Stimulated activated CD4-positive, alpha-beta T cell treated with anti-CD3 and anti-CD28 coated beads, Interleukin-4, amount 100 ng/mL, for 24 hours (primary cell): Measurements from ENCODE around the gene ENTPD1.
"Not testable (repeated sequence)": the region's sequence is repeated elsewhere in the genome, so short reads cannot be mapped to it uniquely, and the experiment has no call there.

Source experiments
- DNase-seq: peaks from one replicate; pipeline ENCODE4 v3.0.0-alpha.2; 2020

The ENTPD1 gene

GRCh38 chr10:95798096-95798855, 42.3 kb downstream of the ENTPD1 start:
- no peak for DNase-seq

DNA sequence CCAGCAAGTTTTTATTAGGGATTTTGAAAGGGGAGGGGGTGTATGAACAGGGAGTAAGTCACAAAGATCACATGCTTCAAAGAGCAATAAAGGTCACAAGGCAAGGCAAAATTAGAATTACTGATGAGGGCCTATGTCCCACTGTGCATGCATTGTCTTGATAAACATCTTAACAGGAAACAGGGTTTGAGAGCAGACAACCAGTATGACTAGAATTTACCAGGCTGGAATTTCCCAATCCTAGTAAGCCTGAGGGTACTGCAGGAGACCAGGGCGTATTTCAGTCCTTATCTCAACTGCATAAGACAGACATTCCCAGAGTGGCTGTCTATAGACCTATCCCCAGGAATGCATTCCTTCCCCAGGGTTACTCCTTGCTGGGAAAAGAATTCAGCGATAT, 44.3 kb downstream of the ENTPD1 start:
- DNase-seq = not testable (repeated sequence)

GRCh38 chr10:95806687-95807380, 50.9 kb downstream of the ENTPD1 start:
- not testable (repeated sequence) for DNase-seq

- DNase-seq = not testable (repeated sequence)
These were observed 52.8 kb downstream of the ENTPD1 start for GRCh38 chr10:95808705-95809308.

DNA sequence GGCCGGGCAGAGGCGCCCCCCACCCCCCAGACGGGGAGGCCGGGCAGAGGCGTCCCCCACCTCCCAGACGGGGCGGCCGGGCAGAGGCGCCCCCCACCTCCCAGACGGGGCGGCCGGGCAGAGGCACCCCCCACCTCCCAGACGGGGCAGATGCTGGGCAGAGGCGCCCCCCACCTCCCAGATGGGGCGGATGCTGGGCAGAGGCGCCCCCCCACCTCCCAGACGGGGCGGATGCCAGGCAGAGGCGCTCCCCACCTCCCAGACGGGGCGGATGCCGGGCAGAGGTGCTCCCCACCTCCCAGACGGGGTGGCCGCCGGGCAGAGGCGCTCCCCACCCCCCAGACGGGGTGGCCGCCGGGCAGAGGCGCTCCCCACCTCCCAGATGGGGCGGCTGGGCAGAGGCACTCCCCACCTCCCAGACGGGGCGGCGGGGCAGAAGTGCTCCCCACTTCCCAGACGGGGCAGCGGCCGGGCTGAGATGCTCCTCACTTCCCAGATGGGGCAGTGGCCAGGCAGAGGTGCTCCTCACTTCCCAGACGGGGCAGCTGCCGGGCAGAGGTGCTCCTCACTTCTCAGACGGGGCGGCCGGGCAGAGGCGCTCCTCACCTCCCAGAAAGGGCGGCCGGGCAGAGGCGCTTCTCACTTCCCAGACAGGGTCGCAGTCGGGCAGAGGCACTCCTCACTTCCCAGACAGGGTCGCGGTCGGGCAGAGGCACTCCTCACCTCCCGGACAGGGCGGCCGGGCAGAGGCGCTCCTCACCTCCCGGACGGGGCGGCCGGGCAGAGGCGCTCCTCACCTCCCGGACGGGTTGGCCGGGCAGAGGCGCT, 53.6 kb downstream of the ENTPD1 start:
- no peak for DNase-seq

DNA sequence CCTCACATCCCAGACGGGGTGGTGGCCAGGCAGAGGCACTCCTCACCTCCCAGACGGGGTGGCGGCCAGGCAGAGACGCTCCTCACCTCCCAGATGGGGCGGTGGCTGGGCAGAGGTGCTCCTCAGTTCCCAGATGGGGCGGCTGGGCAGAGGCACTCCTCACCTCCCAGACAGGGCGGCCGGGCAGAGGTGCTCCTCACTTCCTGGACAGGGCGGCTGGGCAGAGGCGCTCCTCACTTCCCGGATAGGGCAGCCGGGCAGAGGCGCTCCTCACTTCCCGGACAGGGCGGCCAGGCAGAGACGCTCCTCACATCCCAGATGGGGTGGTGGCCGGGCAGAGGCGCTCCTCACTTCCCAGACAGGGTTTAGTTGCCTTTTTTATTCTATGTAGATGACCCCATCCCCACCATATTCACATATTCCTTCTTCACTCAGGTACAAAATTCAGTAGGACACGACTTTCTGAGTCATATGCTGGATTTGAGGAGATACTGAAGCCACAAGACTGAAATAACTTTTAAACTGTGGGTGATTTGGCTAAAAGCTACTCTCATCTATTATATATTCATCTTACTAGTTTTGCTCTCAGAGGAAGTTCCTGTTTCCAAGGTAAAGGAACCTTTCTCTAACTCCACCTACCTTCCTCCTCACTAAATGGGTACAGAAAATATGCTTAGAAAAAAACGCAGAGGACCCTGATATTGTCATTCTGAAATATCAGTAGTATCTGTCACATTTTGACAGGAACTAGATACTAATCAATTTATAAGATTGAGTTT, 54.4 kb downstream of the ENTPD1 start:
- DNase-seq = no peak

GRCh38 chr10:95813054-95813685, 57.2 kb downstream of the ENTPD1 start:
- no peak for DNase-seq

DNA sequence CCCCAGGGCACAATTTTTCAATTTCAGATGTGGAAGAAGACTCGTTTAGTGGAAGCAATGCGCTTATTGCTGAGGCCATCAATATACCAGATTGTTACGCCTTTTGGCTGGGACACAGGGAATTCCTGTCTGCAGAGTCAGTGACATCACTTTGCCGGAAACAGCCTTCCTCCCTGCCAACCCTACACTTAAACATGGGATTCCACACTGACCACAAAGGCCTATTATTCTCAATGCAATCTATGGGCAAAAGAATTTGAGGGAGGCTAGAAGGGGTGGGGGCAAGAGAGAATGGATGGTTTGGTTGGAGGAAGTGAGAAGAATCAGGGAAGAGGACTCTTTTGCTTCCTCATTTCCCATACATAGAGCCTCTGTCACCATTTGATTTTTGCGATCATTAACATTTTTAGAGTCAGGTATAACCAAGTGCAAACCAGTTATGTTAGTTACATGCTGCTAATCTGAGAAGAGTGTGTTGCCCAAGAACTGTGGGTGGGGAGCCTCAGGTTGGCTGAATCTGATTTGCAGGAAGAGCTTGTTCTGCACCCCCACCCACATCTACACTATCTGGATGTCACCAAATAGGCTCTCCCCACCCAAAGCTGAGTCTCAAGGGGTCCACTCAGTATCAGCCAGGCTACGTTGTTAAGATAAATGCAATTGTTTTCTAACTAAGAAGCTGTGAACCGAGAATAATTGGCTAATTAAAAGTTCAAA, 58.2 kb downstream of the ENTPD1 start:
- DNase-seq = no peak

DNA sequence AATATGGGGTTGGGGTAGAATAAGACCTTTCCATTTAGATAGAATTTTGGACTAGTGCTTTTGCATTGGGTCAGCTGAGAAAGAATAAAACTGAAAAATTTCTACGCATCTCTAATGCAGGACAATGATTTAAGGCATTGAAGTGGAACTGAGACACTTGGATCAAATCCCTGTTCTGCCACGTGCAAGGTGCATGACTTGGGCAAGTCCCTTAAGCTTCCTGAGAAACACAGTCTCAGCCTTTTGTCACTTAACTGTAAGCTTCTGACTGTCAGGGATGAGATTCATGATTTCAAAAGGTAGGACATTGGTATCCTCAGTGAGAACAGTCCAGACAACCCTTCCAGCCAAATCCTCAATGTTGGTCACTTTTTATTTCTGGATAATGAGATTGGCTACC, 59.2 kb downstream of the ENTPD1 start:
- no peak for DNase-seq

DNA sequence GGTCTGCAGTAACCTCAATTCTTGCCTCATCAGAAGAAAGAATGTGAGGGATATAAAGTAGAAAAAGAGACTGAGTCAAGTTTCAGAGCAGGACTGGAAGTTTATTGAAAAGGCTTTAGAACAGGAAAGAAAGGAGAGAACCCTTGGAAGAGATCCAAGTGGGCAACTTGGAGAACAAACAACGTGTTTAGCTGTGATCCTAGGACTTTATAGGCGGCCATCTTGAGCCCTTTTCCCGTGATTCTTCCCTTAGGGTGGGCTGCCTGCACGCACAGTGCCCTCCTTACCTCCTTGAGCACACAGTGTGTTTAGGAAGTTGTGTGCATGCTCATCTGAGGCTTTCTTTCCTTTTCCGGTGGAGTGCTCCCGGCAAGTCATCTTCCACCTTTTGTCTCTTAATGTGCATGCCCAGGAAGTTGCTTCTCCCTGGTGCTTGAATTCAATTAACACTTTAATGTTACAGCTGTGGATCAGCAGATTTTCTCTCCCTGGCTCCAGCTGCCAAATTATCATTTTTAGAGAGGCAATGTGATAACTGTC, 59.8 kb downstream of the ENTPD1 start:
- DNase-seq = no peak

- DNase-seq = no peak
These were observed 62.0 kb downstream of the ENTPD1 start for GRCh38 chr10:95818010-95818409.

DNA sequence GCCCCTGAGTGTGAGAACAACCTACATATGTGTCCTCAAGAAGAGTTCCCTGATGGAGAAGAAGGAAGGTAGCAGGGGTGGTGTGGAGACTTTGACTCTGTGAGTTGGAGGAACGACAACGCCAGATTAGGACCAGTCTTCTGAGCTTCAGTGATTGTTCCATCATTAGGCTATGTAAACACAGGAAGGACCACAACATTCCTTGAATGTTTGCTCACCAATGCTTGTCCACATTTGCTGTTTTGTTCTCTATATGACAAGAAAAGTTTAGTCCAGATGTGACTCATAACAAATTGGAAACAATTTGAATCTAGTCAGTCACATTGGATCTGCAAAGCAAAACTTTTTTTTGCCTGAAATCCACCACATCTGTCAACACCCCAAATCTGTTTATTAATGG, 62.7 kb downstream of the ENTPD1 start:
- DNase-seq = no peak

GRCh38 chr10:95819620-95820329, 63.8 kb downstream of the ENTPD1 start:
- DNase-seq = no peak

- DNase-seq = no peak
These were observed 64.4 kb downstream of the ENTPD1 start for GRCh38 chr10:95820363-95820762.

DNA sequence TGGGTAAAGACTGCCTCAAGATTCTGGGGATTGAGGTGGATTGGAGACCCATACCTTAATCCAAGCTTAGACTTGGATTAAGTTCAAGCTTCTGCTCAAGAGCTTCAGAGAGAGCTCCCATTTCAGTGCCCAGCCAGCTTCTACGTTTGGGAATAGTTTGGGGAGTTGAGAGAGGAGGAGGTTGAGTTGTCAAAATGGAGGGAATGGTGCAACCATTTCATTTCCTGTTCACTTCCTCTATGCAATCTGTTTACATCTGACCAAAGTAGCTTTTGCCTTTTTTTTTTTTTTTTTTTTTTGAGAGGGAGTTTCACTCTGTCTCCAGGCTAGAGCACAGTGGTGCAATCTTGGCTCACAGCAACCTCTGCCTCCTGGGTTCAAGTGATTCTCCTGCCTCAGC, 65.8 kb downstream of the ENTPD1 start:
- DNase-seq = no peak

GRCh38 chr10:95830044-95830443, 74.1 kb downstream of the ENTPD1 start:
- DNase-seq = no peak

- DNase-seq = no peak
These were observed 75.1 kb downstream of the ENTPD1 start for GRCh38 chr10:95831076-95831475.

DNA sequence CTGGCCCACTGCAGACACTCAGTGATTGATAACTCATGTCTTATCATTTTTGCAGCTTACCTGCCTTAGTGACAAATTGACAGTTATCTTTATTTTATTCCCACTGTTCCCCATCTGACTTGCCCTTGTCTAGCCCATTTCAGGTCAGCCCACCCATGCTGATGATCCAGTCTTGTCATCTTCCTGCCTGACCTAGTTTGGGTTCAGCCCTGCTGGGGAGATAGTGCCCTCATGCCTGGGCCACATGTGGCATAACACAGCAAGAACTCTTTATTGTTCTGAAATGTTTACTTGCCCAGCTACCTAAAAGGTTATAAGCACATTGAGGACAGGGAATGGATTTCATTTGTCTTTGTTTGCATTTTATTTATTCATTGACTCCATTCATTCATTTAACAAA, 75.6 kb downstream of the ENTPD1 start:
- DNase-seq = no peak

- peak; percentile 41 for DNase-seq
These were observed 76.5 kb downstream of the ENTPD1 start for GRCh38 chr10:95832216-95833041.
